Femur (tissue), 1 donor: ENCODE results near the gene ADAM15.

ENCODE experiments used
- DNase-seq: peaks from one replicate; pipeline ENCODE4 v3.0.0-alpha.2; 2017

Gene ADAM15

DNA sequence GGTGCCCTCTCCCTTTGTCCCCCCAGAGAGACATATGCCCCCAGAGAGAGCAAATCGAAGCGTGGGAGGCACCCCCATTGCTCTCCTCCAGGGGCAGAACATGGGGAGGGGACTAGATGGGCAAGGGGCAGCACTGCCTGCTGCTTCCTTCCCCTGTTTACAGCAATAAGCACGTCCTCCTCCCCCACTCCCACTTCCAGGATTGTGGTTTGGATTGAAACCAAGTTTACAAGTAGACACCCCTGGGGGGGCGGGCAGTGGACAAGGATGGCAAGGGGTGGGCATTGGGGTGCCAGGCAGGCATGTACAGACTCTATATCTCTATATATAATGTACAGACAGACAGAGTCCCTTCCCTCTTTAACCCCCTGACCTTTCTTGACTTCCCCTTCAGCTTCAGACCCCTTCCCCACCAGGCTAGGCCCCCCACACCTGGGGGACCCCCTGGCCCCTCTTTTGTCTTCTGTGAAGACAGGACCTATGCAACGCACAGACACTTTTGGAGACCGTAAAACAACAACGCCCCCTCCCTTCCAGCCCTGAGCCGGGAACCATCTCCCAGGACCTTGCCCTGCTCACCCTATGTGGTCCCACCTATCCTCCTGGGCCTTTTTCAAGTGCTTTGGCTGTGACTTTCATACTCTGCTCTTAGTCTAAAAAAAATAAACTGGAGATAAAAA lies 35.9 kb downstream of the ADAM15 start:
- DNase-seq: no peak

DNA sequence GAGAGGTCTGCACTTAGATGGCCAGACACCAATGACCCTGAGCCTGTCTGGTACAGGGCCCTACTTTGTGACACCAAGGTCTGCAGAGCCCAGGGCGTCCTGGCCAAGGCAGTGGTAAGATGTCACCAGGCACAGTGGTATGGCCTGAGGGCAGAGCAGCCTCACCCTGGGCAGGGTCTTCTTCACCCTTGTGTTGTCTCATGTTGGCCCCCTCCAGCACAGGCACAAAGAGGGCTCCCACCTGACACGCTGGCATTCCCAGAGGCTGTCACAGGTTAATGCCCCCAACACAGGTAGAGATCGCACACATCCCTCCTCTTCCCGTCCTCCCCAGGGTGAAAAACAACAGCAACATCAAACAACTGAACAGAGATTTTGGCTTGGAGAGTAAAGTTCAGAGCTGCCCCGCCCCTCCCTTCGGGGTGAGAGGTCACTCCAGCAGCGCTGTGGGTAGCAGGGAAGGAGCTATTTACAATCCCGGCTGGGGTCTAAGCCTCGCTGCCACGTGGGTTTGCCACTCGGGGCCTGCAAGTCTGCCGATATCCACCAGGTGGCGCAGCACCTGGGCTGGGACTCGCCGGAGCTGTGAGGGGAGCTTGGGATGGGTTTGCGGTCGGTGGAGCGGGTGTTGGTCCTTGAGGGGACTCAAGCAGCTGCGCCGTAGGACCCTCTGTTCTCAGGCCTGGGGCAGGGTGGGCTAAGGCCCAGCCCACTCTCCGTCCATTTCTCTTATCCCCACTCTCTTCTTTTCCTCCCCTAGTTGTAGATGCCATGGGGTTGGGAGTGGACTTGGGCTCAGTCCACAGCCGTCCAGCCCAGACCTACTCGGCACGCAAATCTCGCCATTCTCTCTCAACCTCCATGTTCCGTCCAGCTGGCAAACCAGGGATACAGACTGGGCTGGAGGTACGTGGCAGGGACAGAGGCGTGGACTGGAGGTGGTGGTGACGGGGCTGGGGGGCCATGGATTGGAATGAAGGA lies 40.2 kb downstream of the ADAM15 start:
- peak; percentile 85 for DNase-seq

DNA sequence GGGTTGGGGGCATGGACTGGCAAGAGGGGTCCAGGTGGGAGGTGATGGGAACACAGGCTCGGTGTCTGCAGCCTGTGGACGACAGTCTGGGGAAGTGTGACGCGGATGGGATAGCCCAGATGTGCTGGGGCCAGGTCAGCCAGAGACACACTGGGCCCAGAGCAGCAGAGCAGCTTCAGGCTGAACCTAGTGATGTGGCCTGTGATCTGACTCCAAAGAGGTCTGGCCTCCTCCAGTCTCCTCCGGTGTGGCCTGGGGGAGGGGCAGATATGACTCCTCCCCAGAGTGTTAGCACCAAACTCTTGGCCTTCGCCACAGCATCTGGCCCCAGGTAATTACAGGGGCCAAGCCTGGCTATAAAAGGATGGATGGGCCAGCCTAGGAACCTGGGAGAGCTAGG lies 41.0 kb downstream of the ADAM15 start:
- no peak for DNase-seq

DNA sequence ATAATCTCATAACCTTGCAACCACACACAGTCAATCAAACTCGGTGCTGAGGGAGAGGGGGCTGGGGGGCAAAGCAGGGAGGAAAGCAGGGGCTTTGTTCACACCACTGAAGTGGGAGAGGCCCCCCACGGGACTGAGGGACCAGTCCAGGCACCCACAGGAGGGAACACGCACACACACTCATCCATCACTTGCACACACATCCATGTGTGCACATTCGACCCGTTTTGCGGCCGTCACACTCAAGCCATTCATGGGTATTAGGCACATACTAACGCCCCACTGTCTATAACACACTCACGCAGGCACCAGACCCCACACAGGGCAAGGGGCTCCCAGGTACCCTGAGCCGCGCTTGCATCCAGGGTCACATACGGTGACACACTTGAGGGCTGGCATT lies 41.5 kb downstream of the ADAM15 start:
- no peak for DNase-seq

DNA sequence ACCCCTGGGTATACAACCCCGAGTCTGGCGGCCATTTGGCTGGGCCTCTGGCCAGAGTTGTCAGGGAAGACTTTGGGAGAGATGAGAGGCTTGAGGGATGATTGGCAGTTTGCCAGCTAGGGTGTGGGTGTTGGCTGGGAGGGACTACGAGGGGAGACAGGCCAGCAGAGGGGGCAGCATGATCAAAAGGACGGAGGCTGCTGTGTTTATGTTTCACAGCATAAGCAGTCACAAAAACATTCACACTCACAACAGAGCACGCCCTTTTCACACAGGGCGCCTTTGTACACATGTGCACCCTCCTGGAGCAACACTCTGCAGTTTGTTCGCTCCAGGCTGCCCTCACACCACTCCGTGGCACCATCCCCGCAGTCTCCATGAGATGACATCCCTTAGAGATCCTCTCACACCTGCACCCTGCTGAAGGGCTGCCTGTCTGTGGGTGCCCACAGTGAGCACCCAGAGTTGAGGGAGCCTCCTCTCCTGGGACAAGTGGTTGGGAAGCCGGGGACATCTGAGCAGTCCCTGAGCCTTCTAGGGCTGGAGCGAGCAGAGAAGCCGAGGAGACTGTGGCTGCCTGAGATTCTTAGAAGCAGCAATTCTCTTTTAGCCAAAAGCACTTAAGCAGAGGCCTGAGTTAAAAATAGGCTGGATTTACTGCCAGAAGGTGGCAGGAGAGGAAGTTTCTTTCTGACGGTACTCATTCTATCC lies 43.0 kb downstream of the ADAM15 start:
- peak; percentile 77 for DNase-seq

DNA sequence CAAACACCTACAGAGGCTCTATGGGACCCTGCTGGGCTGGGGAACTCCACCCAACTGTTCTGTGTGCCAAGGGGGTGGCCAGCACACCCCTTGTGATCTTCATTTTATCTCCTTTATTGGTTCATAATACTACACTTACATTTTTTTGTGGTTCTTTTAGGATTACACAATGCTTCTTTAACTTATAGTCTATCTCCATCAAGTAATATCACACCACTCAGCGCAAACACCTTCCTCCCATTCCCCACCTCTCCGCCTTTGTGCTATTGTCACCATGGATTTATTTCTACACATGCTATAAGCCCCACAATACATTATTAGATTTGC lies 43.5 kb downstream of the ADAM15 start:
- DNase-seq: no peak

DNA sequence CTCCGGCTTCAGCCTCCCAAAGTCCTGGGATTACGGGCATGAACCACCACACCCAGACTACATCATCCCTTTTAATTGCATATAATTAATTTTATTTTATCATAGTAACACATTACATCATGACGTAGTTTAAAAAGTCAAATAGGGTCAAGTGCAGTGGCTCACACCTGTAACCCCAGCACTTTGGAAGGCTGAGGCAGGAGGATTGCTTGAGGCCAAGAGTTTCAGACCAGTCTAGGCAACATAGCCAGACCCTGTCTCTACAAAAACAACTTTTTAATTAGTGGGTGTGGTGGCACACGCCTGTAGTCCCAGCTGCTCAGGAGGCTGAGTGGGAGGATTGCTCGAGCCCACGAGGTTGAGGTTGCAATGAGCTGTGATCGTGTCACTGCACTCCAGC lies 48.2 kb downstream of the ADAM15 start:
- no peak for DNase-seq

DNA sequence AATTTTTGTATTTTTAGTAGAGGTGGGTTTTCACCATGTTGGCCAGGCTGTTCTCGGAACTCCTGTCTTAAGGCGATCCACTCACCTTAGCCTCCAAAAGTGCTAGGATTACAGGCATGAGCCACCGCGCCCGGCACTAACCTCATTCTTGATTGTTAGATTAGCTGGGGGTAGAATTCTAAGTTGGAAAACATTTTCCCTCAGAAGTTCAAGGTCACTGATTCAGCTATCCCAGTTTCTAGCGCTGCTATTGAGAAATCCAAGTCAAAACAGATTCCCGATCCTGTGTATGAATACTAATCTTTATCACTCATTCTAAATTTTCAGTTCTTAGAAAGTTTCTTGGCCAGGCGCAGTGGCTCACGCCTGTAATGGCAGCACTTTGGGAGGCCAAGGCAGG lies 52.2 kb downstream of the ADAM15 start:
- DNase-seq: no peak

DNA sequence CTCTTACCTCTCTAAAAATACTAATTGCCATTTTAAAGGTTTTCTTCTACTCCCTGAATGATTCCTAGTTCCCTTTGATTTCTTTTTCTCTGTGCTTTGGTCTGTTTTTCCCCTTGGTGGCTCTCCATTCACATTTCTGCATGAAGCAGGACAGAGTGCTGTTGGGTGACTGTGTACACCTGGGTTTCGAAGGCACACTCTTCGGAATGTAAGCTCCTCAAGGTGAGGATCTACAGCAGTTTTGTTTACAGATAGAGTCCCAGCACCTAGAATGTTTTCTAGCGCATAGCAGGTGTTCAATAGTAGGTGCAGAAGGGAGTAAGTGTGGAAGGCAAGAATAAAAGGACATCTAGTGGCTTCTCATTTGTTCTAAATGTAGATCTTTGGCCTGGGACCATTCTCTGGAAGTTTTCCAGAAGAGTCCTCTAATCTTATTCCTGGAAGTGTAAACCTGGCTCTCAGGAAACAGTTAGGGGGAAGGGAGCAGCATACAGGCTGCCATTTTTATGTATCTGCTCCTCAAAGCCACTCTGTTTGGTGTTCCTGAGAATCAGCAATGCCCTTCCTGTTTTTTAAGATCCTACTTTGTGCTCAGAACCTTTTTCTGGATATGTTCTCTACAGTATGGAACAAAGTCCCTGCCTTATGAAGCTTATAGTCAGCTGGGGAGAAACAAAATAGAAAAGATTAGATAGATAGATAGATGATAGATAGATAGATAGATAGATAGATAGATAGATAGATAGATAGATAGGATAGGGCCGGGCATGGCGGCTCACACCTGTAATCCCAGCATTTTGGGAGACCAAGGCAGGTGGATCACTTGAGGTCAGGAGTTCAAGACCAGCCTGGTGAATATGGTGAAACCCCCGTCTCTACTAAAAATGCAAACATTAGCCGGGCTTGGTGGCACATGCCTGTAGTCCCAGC lies 53.8 kb downstream of the ADAM15 start:
- DNase-seq: no peak

DNA sequence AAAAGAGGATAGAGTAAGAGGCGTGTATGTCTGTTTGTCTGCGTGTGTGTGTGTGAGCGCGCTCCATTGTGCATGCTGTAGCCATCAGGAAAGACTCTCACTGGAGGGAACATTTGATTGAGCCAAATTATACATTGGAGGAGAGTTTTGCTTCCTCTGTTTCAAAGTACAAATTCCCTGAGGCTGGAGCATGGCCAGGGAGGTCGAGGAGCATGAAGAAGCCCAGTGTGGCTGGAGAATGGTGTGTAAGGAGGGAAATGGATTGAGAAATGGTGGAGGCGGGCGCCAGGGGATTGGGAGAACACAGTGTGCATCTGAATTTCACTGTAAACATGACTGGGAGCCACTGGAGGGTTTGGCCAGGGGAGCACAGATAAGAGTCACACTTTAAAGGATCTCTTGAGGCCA lies 54.5 kb downstream of the ADAM15 start:
- DNase-seq: no peak

DNA sequence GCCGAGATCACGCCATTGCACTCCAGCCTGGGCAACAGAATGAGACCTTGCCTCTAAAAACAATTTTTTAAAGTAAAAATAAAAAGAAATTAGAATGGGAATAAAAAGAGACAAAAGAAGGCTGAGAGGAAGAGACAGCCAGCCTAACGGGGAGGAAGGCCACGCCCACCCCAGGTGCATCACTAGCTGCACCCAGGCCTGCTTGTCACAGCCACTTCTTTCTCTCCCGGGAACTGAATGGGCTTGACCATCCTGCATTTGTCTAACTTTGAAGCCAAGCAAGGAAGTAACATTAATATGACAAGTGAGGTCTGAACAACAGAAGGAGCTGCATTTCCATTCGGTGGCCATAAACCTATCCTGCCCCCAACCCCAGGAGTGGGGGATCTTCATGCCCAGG lies 55.7 kb downstream of the ADAM15 start:
- DNase-seq: no peak

DNA sequence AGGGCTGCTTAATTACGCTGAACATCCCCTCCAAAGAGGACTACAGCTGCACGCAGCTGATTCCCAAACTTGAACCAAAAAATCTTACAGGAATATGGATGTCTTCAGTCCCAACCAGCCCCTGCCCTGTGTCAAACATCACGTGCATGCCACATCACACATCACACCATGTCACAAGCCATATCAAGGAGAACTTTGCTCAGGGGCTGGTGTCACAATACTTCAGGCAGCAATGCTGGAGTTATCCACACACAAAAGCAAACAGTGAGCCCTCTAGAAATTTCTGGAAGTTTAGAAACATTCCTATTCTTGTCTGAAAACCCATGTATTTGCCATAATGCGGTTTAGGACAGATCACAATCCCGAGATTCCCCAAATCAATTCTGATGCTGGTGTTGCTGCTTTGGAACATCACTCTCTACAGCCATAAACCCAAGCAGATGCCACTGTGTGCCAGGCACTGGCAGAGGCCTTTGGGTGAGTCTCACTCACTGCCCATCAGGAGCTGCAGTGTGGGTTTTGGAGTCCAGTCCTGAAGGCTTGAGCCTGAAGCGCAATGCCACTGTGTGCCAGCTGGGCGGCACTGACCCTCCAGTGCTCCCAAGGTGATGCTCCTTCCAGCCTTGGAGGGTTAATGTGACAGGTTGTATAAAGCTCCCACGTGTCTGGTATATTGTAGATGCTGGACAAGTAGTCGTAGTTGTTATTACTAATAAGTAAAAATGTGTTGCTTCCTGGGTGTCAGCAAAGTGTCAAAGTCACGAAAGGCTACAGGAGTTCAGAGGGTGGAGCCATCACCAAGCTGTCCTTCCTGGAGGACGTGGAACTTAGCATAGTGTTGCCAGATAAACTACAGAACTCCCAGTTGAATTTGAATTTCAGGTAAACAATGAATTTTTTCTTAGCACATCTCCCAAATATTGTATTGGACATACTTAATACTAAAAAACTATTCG lies 56.5 kb downstream of the ADAM15 start:
- no peak for DNase-seq

DNA sequence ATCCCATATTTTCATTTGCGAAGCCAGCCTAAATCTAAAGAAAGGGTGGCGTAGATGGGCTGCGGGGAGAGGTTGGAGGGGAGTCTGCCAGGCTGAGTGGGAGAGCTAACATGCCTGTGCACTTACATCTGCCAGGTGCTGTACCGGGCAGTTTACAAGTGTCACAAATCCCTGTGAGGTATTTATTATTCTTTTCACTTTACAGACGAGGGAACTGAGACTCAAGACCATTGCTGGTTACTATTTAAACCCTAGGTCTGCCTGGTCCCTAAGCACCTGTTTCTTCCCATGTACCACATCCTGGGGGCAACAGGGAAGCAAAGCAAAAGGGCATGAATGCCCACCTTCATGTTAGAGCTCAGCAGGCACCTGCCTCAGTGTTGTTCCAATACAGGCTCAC lies 57.2 kb downstream of the ADAM15 start:
- no peak for DNase-seq

DNA sequence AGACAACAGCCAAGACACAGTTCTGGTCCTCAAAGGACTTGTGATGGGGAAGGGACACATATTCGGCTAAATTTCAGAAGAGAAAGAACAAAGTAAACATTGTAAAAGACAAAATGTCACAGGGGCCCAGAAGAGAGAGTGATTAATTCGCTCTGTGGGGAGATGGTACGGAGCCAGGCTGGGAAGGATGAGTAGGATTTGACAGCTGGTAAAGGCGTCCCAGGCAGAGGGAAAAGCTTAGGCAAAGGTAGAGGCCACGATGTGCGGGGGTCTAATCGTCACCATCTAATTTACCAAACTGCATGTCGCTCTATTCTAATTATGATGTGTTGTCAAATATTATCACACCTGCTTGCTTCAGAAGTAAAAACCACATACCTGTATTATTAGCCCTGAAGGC lies 59.3 kb downstream of the ADAM15 start:
- DNase-seq: no peak

DNA sequence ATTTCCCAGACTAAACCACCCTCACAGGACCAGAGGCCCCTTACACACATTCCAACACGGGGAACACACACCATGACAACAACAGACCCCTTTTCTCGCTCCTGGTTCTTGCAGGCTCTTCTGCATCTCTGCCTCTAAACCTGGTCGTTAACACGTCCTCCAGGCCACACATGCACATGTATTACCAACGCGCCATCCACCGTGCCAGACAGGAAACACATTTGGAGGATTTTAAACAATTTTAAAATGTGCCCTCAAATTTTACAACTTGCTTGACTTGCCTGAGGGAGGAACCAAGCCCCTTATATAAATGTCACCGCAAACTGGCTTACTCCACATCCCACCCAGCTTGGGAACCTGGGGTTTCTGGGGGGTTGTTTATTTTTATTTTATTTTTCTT lies 59.7 kb downstream of the ADAM15 start:
- no peak for DNase-seq
